GM10248 (cell line): ENCODE results near the gene ADGRV1.

Experiments used
- CTCF ChIA-PET: fragments of 300-600 bp; sonication (Branson Sonifier 250); formaldehyde crosslinking; extraction: SDS; loops from one replicate; lab custom pipeline; 2021; ENCODE audit warnings: antibody characterized with exemption; lab: Yijun Ruan, JAX
- POLR2A ChIA-PET: fragments of 350-650 bp; sonication (Branson Sonifier 250); formaldehyde crosslinking; extraction: SDS; loops from one replicate; lab custom pipeline; 2020; ENCODE audit warnings: antibody characterized with exemption; lab: Yijun Ruan, JAX
- DNase-seq: peaks from one replicate; pipeline ENCODE4 v3.0.0; 2012; ENCODE audit errors: extremely low spot score
- TF ChIP-seq, protein P1 (sequence below): IDR thresholded peaks from 2 replicates; pipeline ENCODE4 v1.5.1; 2012; ENCODE audit warnings: mild to moderate bottlenecking, low read depth; ENCODE audit errors: extremely low read depth, missing control alignments, control extremely low read depth

The ADGRV1 gene

DNA sequence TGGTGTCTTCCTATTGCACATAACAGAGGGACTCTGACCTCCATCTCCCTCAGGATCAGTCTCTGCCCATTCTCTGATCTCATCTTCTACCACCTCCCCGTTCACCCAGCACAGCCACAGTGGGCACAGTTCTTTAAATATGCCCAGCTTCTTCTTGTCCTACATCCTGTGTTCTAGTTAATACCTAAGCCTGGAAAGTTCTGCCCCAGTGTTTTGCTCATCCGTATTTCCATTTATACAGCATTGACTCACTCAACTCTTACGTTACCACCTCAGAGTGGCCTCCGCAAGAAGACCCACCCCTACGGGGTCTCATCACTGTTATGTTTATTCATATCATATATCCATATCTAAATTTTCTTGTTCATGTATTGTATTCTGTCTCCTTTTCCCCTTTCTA is 315.5 kb downstream of the ADGRV1 start:
- POLR2A ChIA-PET: no interaction called here
- DNase-seq: no peak
- TF ChIP-seq, protein P1, sequence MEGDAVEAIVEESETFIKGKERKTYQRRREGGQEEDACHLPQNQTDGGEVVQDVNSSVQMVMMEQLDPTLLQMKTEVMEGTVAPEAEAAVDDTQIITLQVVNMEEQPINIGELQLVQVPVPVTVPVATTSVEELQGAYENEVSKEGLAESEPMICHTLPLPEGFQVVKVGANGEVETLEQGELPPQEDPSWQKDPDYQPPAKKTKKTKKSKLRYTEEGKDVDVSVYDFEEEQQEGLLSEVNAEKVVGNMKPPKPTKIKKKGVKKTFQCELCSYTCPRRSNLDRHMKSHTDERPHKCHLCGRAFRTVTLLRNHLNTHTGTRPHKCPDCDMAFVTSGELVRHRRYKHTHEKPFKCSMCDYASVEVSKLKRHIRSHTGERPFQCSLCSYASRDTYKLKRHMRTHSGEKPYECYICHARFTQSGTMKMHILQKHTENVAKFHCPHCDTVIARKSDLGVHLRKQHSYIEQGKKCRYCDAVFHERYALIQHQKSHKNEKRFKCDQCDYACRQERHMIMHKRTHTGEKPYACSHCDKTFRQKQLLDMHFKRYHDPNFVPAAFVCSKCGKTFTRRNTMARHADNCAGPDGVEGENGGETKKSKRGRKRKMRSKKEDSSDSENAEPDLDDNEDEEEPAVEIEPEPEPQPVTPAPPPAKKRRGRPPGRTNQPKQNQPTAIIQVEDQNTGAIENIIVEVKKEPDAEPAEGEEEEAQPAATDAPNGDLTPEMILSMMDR: no peak
- CTCF ChIA-PET: interaction anchor here (2.2 to 2.4 kb wide), 2 partner anchors 9 to 11 kb away, joined by 6 to 8 read pairs; no protein-coding TSS in a partner anchor

DNA sequence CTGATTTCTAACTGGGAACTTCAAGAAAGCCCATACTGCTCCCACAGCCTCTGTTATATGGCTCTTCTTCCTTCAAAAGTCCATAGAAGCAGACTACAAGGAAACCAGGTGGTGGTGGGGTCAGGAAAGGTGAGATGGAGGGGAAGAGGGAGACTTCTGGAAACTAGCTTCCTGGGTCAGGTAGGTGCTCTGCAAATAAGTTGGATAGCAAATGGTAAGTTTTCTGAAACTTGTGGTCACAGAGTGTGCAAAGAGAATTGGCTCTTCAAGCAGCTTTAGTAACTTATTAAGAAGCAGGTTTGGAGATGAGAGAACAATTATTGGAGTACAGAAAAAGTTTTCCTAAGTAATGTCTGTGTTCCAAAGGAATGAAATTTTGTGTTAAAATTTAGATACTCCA is 316.9 kb downstream of the ADGRV1 start:
- DNase-seq: no peak
- CTCF ChIA-PET: interaction anchor here (2.2 to 2.4 kb wide), 2 partner anchors 10 to 12 kb away, joined by 6 to 8 read pairs; no protein-coding TSS in a partner anchor
- POLR2A ChIA-PET: no interaction called here
- TF ChIP-seq, protein P1: no peak

DNA sequence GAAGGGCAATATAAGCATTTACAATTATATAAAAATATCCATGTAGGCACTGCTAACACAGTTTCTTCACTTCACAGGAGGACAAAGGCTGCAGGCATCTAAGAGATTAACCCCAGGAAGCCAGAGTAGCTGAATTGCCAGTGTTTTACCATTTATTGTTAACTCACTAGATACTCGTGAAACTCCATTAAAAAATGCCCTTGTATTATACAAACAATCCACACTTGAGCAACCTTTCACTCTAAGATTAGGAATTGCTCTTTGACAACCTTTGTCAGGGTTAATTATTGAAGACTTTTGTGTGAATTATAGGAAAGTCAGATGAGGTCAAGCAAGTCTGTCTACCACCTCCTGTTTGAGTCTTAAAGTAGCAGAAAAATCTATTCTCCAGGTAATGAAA is 317.8 kb downstream of the ADGRV1 start:
- TF ChIP-seq, protein P1: no peak
- ChIA-PET POLR2A (no interaction called here), CTCF (interaction anchor here (1.3 kb wide), 1 partner anchor 13 kb away, joined by 3 read pairs; no protein-coding TSS in a partner anchor)
- no peak for DNase-seq

DNA sequence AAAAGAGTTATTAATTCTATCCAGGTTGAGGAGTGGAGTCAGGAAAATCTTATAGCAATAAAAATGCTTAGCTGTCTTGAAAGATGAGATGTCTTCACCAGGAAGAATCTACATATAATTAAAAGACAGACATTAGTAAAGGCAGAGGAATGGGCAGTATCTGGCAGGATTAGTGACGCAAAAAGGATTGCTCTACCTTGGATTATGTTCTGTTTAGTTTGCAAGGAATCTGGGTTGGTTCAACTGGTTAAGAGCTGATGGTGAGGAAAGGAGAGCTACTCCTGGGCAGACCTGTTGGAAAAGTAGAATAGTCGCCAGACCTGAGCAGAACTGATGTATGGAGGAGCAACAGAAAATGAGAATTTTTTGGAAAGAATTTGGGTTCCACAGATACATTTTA is 318.5 kb downstream of the ADGRV1 start:
- POLR2A ChIA-PET: no interaction called here
- CTCF ChIA-PET: interaction anchor here (1.3 to 2.6 kb wide), 2 partner anchors 11 to 12 kb away, joined by 3 to 10 read pairs; no protein-coding TSS in a partner anchor
- TF ChIP-seq, protein P1: no peak
- DNase-seq: no peak

DNA sequence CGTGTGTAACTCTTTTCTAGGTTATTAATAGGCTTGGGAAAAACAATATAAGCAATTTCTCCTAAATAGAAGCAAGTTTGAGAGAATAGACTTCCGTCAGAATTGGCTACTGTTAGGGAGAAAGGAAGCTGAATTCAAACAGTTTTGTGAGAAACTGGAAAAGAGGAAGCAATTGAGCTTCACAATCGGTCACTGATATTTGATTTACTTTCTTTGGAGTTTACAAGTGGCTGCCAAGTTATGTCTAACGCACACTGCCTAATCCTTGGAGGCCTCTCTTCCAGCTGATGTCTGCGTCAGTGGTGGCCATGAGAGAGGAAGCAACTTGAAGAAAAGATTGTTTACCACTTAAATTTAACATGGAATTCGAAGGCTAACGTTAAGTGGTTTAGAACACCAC is 319.5 kb downstream of the ADGRV1 start:
- no peak for DNase-seq
- ChIA-PET POLR2A (no interaction called here), CTCF (interaction anchor here (2.6 kb wide), 1 partner anchor 12 kb away, joined by 10 read pairs; no protein-coding TSS in a partner anchor)
- TF ChIP-seq, protein P1: no peak

DNA sequence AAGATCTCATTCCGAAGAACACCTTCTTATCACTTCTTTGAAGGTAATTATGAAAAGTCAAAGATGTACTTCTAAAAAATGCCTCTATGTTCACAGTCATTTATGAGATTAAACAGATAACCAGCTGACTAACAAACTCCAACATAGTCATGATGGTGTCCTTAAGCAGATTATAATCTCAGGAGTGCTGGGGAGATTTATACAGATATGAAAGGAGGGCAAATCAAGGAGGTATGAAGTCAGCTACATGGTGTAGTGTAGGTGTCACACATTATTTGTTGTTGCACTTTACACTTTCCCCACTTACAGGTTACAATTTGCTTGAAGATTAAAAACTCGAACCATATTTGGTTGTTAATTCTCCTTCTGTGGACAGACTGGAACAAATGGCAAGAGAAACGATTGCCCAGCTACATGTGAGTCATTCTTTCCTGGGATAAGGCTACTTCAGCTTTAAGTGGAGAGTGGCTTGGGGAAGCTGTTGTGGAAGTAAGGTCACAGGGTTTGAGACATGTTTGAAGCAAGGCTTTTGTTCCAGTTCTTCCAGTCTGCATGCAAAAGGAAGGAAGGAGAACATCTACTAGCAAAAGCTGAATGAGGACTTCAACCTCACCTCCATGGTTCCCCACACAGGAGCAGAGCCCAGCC is 320.1 kb downstream of the ADGRV1 start:
- DNase-seq: no peak
- CTCF ChIA-PET: interaction anchor here (2.6 kb wide), 1 partner anchor 13 kb away, joined by 10 read pairs; no protein-coding TSS in a partner anchor
- TF ChIP-seq, protein P1: no peak
- POLR2A ChIA-PET: no interaction called here
